SKM-1 treated with dmso at 0.1 percent for 144 hours (cell line): Measurements from ENCODE around the gene MITF.

Source experiments
- DNase-seq: peaks from one replicate; lab custom pipeline; 2025; ENCODE audit not compliant: unreplicated experiment; lab: John Stamatoyannopoulos, UW

The MITF gene

DNA sequence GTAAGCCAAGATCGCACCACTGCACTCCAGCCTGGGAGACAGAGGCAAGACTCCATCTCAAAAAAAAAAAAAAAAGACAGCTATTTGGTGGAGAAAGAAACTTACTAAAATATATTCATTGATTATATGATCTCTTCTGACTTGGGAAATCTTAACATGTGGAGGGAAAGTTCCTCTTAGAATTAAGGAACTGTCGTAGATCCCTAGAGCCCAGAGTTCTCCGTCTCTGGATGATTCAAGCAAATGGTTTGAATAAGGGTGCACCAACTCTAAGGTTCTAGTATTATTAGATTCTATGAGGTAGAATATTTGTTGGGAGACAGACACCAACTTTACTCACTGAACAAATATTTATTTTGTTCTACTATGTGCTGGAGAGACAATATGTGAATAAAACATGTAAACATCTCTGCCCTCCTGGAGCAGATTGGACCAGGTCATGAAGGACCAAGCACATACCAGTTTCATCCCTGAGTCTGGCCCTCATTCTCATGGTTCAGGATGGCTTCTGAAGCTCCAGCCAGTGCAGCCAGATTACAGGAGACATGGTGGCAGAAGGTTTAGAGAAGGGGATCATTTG lies 129.7 kb downstream of the MITF start:
- DNase-seq = no peak

DNA sequence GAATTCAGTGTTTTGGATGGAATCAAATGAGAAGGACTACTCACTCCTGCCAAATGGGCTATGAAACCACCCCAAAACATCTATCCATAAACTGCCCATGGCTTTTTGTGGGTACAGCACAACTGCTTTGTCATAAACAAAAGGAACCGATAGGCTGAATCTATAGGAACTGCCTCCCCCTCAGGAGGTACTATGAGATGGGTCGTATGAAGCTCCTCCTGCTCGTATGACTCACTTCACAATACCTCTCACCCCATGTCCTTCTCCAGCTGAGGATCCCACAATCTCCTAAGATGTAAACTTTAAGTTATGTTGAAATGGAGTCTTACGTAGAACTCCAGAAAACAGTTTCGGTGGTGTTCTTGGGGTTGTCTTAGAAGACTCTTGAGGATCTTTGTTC lies 130.4 kb downstream of the MITF start:
- DNase-seq = no peak

DNA sequence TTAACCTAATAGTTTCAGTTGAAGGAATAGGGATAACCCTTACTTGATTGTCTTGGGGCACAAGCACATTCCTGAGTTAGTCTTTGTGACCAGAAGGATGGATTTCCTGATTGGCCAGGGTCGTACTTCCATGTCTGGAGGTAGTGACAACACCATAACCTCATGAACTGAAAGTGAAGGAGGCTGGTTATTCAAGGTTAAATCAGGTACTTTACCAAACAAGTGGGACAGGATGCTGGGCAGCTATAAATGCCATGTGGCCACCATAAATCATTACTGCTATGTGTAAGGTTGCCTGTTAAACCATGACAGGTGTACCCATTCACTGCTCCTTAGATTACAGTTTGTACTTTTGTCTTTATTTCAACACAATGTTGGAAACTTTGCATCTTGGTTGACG lies 132.0 kb downstream of the MITF start:
- no peak for DNase-seq

DNA sequence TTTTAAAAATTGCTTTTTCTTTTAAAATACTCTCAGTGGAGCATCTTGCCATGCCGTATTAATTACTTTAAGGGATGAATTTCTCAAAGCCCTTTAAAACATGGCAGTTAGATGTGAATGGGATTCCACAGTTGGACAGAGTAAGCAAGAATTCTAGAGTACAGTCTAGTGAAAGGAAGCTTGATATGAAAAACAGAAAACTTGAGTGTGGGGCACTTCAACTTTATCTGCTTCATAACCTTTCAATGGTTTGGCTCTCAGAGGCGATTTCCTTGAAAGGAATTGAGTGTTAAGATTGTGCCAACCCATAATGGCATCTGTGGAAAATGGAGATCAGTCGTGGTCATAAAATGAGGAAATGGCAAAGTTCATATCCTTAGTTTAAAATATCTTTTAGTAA lies 132.6 kb downstream of the MITF start:
- no peak for DNase-seq

DNA sequence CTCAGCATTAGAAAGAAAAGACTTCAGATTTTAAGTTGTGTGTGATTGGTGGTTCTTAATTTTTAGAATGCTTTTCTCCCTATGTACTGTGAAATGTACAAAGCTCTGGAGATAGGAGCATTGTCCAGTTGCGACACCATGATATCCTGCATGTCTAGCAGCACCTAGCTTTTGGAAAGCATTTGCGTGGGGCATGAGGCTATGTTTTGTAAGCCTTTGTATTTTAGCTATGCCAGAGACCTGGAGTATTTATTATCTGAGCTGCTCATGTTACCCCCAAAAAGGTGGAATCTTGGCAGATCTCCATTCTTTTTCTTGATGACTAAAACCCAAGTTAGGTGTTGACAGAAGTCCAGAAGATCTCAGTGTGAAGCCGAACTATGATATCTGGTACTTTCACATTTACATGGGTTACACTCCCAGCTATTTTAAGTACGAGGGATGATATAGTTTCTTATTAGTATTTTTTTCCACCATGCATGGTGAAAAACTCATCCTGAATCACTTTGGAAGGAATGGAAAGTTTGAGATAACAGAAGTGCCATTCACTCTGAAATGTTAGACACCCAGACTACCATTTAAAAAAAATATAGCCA lies 133.6 kb downstream of the MITF start:
- no peak for DNase-seq

DNA sequence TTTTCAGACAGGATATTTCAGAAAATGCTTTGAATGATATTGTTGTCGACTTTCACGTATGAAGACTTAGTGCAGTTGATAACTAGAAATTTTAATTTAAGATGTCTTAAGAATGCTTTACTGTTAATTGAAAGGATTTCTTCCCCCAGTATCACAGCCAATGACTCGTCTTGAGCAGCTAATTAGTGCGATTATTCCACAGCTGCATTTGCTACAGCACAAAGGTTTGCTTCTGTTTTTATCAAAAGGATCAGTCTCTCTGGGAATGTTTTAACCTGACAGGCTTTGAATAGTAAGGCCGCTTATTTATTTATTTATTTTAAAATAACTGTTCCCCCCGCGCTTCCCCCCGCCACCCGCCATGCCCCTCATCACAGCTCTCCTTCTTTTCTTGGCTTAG lies 136.8 kb downstream of the MITF start:
- DNase-seq = no peak

DNA sequence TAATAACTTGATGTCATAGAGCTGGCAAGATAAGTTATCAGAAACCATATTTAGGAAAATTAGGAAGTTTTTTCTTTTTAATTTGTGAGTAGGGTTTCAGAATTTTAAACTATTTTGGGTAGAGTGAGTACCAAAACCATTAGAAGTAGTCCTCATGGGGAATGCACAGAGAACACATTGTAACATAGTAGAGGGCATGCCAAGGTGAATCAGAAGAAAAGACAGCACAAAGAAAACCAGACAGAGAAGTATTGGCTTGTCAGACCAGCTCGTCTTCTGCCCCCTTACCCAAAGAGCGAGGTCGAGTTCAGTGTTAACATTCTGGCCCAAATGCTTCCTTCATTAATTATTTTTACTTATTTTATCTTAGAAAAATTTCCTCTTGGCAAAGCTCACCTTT lies 139.0 kb downstream of the MITF start:
- no peak for DNase-seq

DNA sequence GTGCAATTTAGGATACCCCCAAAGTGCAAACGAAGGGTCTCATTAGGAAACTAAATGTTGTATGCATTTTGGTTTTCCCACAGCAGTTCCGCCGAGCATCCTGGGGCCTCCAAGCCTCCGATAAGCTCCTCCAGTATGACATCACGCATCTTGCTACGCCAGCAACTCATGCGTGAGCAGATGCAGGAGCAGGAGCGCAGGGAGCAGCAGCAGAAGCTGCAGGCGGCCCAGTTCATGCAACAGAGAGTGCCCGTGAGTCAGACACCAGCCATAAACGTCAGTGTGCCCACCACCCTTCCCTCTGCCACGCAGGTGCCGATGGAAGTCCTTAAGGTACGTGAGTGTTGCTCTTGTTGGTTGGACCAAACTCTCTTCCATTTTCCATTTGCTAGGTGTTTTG lies 139.8 kb downstream of the MITF start:
- no peak for DNase-seq

DNA sequence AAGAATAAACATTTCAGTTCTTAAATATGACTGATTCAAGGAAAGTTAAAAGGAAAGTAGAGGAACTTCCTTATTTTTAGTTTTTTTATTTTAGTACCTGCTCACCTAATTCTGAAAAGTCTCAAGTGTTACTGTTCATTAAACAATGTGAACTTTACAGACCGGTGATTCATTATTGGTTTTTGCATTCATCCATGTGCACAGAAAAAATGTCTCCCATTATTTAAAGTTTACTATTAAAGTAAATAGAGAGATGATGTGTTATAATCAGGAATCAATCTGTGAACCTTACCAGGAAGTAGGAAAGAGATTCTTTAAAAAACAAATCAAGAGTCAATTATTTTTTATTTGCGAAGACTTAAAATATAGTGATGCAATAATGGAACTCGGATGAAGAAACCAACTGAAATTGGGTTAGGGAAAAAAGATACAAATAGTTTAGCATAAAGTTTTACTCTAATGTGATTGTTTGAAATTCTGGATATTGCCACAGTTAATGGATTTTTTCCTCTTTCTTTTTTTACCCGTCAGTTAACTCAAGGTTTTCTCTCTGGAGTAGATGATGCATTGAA lies 140.9 kb downstream of the MITF start:
- DNase-seq = no peak

DNA sequence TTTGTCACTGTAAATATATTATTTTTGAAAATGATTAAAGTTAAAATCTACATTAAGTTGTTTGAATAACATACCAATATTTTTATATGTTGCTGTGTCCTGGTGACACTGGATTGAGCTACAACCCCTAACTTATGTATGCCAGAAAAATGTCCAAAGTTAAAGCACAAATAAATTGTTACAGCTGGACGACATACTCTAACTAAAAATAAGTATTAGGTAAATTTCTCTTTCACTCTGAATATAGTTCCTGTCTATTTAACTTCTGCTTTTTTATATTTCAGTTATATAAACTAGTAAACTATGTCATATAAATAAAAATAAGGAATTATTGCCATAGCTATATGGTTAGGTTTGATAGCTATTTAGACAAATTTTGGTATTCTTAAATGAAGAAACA lies 141.8 kb downstream of the MITF start:
- DNase-seq = no peak

DNA sequence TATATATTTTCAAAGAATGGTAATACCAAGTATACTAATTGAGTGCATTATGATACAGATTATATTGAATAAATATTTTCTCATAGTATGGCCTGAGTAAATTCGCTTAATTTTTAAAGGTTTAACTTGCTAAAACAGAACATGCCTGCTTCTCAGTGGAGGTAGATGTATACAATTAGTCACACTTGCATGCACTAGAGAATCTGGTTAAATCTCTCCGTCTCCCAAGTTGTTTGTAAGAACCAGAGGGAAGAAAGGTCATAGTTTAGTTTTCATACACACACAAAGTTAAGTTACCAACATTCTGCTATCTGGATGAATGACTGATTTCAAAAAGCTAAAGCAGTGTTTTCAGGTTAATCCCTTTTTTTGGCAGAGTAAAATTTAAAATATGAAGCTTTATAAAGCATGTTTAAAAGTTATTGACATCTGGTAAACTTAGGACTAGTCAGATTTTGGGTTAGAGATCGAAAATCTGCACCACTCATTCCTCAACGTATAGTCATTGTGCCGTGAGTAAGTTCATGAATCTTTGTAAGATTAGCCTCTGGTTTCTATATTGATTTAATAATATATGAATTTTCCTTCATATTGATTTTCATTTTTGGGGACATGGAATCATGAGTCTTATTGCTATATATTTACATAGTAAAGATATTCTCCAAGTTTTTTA lies 142.6 kb downstream of the MITF start:
- no peak for DNase-seq

DNA sequence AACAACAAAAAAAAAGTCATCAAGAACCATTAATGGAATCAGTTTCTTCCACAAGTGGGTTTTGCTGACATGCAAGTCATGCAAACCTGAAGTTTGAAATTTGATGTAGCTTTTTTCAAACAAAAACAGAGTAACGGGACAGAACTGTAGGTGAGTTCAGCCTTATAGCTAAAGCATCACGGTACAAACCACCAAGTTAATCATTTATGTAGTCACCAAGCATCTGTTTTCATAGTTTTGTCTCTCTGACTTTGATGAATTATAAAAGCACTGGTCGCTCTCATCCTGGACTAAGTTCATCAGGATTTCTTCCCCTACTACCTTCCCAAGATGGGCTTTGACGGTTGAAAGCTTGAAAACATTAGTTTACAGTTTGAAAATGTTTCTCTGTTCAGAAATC lies 143.3 kb downstream of the MITF start:
- no peak for DNase-seq

DNA sequence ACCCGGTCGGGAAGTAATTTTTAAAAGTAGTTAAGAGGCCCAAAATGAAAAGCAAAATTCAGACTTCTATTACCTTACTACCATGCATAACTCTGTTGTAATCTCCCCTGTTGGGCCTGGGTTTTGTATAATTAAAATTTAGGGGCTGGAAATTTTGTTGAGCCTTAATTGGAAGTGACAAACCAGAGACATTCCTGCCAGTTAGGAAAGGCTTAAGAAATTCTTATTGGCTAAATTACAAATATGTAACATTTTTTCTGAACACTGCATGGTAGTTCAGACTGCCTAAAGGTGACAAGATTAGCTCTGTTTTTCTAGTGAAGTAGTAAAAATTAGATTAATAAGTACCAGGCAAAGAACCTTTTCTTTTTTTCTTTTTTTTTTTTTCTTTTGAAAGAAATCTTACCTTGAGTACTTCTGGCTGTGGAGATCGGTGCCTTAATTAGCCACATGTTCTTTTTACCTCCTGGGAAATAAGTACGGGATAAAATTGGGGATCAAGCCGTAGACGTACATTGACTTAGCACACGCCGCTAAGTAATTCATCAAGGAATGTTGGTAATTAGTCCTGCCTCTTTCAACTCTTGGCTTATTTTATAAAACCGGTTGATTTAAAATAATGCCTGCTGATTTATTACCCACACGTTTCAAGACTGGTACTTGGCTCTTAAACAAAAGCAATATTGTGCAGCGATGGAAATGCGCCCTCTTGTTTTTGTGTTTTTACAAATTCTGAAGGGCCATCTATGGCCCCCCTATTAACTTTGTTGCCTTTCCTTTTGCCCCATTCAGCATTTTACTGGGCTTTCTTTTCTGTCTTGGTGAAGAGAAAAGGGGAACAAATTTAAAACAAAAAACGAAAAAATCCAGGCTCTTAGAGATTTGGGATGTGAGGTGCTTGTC lies 149.0 kb downstream of the MITF start:
- DNase-seq = no peak

DNA sequence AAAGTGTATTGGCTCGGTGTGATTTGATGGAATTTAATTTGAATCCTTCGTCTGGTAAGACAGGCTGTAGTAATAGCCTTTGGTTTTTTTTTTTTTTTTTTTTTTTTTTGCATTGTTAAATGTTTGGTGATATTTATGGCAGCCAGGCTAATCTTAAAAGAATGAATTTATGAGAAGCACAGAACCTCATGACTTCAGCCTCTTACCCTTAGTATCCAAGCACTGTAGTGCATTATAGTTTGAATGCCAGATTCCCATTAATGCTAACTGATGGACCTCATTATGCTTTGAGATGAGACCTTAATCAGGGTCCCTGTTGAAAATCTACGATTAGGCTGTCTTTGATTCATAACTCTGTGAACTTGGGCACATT lies 149.7 kb downstream of the MITF start:
- no peak for DNase-seq

DNA sequence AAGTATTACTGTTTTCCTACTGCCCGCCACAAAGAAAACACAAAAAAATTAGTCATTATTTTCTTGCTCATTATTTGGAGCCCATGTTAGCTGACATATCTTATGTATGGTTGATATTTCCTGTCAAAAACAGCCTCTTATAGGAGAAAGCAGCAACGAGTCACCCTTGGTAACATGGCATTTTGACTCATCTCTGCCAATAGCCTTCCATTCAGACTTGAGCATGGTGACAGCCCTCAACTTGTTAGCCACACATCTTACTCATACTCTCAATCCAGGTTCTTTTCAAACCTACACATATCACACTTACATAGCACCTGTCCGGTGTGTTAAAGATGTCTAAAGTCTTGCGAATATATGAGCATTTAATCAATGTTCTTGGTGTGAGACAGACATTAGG lies 150.8 kb downstream of the MITF start:
- no peak for DNase-seq

DNA sequence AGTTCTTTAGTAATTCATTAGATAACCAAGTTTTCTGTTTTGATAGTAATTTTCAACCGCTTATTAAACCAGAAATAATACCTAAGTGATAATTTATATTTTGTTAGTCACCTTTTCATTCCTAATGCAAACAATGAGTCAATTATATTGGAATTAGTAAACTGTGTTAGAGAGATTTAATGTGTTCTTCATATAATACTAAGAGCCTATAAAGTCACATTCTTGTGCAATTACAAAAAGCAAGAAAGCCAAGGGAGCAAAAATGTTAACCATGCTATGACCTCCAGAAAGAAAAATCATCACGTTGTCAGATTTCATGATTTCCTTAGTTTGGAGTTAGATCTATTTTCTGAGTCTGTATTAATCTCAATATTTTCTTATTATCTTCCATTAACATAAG lies 151.4 kb downstream of the MITF start:
- no peak for DNase-seq

DNA sequence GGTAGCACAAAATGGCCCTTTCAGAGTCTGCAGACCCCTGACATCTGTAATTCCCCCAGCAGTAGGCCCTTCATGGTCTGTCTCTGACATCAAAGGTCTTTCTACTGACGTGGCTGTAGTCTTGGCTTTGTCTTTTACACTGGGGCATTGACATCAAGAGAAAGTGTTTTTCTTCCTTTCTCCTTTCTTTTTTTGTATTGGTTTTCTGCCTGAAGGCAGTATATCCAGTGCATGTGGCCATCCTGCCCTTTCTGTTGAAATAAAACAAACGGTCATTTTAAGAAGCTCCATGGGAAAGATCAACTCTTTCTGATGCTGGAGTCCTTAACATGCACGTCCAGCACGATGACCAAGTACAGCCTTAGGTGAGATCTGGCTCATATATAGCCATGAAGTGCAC lies 153.4 kb downstream of the MITF start:
- no peak for DNase-seq

DNA sequence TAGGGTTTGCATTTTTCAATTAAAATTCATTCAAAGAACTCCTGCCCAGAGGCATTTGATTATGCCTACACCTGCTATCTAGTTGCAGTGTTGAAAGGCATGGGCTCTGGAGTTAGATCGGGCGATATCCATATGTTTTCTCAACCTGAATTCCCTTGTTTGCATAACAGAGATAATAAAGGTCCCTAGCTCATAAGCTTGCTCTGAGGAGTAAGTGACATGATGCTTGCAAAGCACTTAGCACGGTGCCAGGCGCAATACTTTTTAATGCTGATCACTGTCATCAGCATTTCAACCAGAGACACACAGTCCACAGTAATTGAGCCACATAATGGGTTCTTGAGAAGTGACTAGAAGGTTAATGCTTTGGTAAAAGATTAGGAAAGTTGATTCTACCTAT lies 154.0 kb downstream of the MITF start:
- no peak for DNase-seq

DNA sequence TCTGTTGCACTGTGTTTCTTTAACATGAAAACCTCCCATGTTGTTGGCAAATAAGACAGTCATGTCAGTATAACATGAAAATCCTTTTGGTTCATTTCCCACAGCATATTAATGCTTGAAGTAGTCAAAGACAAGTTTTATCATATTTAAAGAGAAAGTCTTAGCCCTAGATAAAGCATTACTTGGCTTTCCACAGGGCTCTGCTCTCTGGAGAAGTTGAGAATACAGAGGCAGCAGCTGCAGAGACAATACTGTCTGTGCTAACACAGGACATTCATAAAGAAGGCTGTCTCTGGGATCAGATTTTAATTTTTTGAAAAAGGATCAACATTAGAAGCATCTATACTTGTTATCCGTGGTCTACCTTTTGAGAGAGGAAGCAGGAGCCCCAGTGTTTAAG lies 156.8 kb downstream of the MITF start:
- DNase-seq = no peak

DNA sequence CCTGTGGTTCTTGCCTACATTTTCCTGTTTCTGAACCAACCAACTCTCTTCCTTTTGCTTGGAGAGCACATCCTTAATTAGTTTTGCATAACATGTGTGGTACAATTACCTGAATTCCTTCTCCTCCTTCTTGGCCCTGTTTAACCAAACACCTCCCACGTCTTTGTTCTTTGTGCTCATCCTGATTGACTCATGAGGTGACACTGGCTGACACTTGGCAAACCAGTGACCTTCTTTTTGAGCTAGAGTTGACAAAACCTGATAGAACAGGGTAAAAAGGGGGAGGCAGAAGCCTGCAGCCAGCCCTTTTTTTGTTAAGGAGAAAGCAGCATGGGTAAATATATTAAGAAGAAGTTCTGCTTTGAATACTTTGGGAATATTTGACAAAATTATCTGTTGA lies 161.1 kb downstream of the MITF start:
- no peak for DNase-seq

DNA sequence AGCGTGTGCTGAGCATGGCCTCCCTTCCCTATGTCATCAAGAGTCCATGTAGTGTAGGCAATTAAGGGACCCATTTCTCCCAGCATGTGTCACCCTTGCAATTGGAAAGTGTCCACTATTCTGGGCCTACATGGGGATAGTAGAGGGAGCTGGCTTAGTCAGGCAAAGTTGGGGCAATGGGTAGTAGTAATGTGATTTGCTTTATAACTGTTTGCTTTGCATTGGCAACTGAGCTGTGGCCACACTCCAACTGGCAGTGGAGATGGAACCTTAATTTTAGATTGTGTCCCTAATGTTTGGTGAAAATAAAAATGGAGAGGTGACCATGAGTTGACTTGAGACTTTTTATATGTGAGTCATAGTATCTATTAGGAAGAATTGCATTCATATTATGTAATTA lies 162.5 kb downstream of the MITF start:
- no peak for DNase-seq

DNA sequence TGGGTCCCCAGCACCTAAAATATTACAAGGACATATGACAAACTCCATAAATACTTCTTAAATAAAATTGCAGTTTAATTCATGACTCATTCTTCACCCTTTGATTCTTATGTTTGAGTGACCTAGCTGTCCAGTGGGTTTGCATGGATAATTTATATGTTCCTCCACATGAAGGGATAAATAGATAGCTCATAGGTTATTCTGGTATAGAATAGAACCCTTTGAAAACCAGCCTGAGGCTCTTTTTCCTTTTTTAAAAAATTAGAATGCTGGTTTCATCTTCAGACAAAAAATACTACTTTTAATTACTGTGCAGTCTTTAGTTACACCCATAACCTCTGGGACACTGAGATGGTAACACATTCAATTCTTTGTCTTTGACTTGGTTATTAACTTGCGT lies 163.1 kb downstream of the MITF start:
- DNase-seq = no peak
